ENCODE results near the gene CD55. TPM values are rescaled to one million over a fixed set of nuclear protein-coding genes. Genes with fewer than 3 reads are reported as not detected.

Gene CD55
- polyA plus RNA-seq, 1 of the 3 experiments (the other 2 are of a cell fraction), result 10.4 TPM

- no peak for DNase-seq
- TF ChIP-seq MXI1 (IDR thresholded peaks at IDR 0.05; ENCODE audit: low read depth, low read length), result no peak
- no peak for TF ChIP-seq GABPA (IDR thresholded peaks at IDR 0.05; ENCODE audit: low read depth)
- no peak for TF ChIP-seq USF1 (IDR thresholded peaks at IDR 0.05; ENCODE audit: borderline replicate concordance, low read depth)
- no peak for TF ChIP-seq NFIC (IDR thresholded peaks at IDR 0.05; ENCODE audit: borderline replicate concordance)
- no peak for TF ChIP-seq USF2 (IDR thresholded peaks at IDR 0.05; ENCODE audit: borderline replicate concordance, low read depth, low read length)
- TF ChIP-seq POLR2AphosphoS5 (IDR thresholded peaks at IDR 0.05; ENCODE audit: low read depth, low read length), result no peak
- no peak for TF ChIP-seq CHD2 (IDR thresholded peaks at IDR 0.05; ENCODE audit: low read length, partially characterized antibody)
- no peak for TF ChIP-seq ELF1 (IDR thresholded peaks at IDR 0.05)
- TF ChIP-seq IRF3 (IDR thresholded peaks at IDR 0.05; ENCODE audit: low read depth, low read length), result no peak
- no peak for TF ChIP-seq TAF1 (IDR thresholded peaks at IDR 0.05; ENCODE audit: borderline replicate concordance, low read depth, low read length)
- TF ChIP-seq GATA2 (CRISPR knock-in tag; IDR thresholded peaks at IDR 0.05), result no peak
- Histone ChIP-seq H3K4me1 (ENCODE audit: control insufficient read depth in 1 of 2, insufficient read depth in 2 of 2, low read depth in 1 of 2, low read length in 1 of 2) (no peaks in the 10 kb centered on the region), H3K79me2 (ENCODE audit: insufficient read depth) (no peaks in the 10 kb centered on the region), H3K9me3 (0 out of 2 replicates have a peak, but pooled peaks cover 4% of the 10 kb centered on the region), H3K27ac (ENCODE audit: low read depth in 2 of 2, low read length in 1 of 2) (no peak overlapping the region), H3K36me3 (replicated peaks in 1 of 2; ENCODE audit: control insufficient read depth in 1 of 2, insufficient read depth in 2 of 2, low read length in 1 of 2) (no peaks in the 10 kb centered on the region), H3K4me2 (no peak overlapping the region), H2AFZ (ENCODE audit: low read depth) (no peak overlapping the region), H4K20me1 (ENCODE audit: insufficient read depth) (no peaks in the 10 kb centered on the region), H3K9ac (no peak overlapping the region), H3K4me3 (ENCODE audit: low read depth in 2 of 2, low read length in 1 of 2) (no peak overlapping the region), H3F3A (replicated peaks; ENCODE audit: insufficient read depth) (no peaks in the 10 kb centered on the region), H3K9me2 (no peaks in the 10 kb centered on the region), H3K27me3 (ENCODE audit: insufficient read depth) (no peaks in the 10 kb centered on the region)
- POLR2A ChIA-PET, result no interaction called here
- CTCF ChIA-PET, result interaction anchor here (1.4 kb wide), 1 partner anchor 8 kb away, joined by 3 read pairs; no protein-coding TSS in a partner anchor
These were observed 46.6 kb upstream of the CD55 start for GRCh38 chr1:207274882-207275281.

GRCh38 chr1:207276465-207276864 is 45.0 kb upstream of the CD55 start:
- DNase-seq, result no peak
- Histone ChIP-seq H3K79me2 (ENCODE audit: insufficient read depth) (no peaks in the 10 kb centered on the region), H3K27me3 (ENCODE audit: insufficient read depth) (no peaks in the 10 kb centered on the region), H3K4me3 (ENCODE audit: low read depth in 2 of 2, low read length in 1 of 2) (no peak overlapping the region), H3K9me3 (0 out of 2 replicates have a peak, but pooled peaks cover 4% of the 10 kb centered on the region), H3K4me1 (ENCODE audit: control insufficient read depth in 1 of 2, insufficient read depth in 2 of 2, low read depth in 1 of 2, low read length in 1 of 2) (no peaks in the 10 kb centered on the region), H3K9ac (no peak overlapping the region), H3K36me3 (replicated peaks in 1 of 2; ENCODE audit: control insufficient read depth in 1 of 2, insufficient read depth in 2 of 2, low read length in 1 of 2) (no peaks in the 10 kb centered on the region), H3K4me2 (no peak overlapping the region), H2AFZ (ENCODE audit: low read depth) (no peak overlapping the region), H3K9me2 (no peaks in the 10 kb centered on the region), H3F3A (replicated peaks; ENCODE audit: insufficient read depth) (no peaks in the 10 kb centered on the region), H4K20me1 (ENCODE audit: insufficient read depth) (no peaks in the 10 kb centered on the region), H3K27ac (ENCODE audit: low read depth in 2 of 2, low read length in 1 of 2) (no peak overlapping the region)
- POLR2A ChIA-PET, result no interaction called here
- TF ChIP-seq REST (IDR thresholded peaks at IDR 0.05; ENCODE audit: low read depth, low read length), result no peak
- no peak for TF ChIP-seq CHD2 (IDR thresholded peaks at IDR 0.05; ENCODE audit: low read length, partially characterized antibody)
- no peak for TF ChIP-seq NRF1 (IDR thresholded peaks at IDR 0.05; ENCODE audit: low read depth, low read length)
- no peak for TF ChIP-seq FOXM1 (IDR thresholded peaks at IDR 0.05; ENCODE audit: low read depth)
- TF ChIP-seq GABPA (IDR thresholded peaks at IDR 0.05; ENCODE audit: low read depth), result no peak
- 4% methylated on average over 1 of the region's 1 CpG for WGBS (ENCODE audit: low lambda C conversion rate)
- CTCF ChIA-PET, result no interaction called here
